ENCODE results near the gene CHIA.
"Not testable (repeated sequence)": the region's sequence is repeated elsewhere in the genome, so short reads cannot be mapped to it uniquely, and the experiment has no call there.

The CHIA gene

DNA sequence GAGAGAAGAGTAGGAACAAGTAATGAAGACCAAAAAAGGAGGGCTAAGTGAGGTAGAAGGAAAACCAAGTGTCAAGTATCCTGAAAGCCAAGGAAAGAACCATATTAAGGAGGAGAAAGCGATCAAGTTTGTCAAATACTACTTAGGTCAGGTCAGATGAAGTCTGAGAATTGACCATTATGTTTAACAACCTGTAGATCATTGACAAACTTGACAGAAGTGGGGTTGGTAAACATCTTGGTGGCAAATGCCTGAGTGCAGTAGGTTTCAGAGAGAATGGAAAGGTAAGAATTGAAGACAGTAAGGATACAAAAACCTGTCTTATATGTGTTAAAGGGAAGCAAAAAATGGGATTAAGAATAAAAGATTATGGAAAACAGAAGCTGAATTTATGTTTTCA is 3.7 kb upstream of the CHIA start:
- no peak for DNase-seq

DNA sequence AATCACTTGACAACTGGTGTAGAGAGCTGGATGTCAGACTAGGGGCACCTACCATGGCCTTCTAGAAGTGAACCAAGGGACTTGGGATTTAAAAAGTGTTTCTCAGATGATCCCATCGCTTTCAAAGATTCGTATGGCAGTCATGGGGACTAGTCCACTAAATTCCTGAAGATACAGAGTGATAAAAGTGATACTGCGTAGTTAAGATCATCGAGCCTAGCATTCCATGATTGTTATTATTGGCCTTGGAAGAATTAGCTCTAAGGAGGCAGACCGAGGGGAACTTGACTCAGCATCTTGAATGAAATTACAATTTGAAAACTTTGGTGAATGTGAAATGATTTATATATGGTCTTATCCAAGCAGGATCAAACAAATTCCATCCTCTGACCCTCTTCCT is 1.3 kb upstream of the CHIA start:
- no peak for DNase-seq

DNA sequence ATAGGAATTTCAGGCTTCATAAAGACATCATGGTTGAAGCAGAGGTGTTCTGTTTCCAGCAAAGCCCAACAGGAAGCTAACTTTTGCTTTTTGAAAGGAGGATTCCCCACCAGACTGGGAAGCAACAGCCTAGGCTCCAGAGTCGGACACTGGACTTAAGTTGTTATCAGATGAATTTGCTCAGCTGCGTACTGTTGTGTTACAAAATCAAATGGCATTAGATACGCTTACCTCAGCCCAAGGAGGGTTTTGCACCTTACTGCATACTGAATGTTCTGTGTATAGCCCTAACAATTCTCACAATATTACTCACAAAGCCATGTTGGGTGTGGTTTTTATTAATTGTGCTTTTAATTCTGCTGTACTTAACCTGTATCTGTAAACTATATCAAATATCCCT is 547 bp upstream of the CHIA start:
- no peak for DNase-seq

DNA sequence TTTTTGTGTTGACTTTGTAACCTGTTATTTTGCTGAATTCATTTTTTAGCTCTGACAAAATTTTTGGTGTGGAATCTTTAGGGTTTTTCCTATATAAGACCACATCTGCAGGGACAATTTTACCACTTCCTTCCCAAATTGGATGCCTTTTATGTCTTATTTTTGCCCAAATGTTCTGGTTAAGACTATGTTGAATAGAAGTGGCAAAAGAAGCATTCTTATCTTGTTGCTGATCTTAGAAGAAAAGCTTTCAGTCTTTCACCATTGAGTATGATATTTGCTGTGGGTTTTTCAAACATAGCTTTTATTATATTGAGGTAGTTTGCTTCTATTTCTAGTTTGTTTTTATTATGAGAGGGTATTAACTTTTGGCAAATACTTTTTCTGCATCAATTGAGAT is 3.7 kb downstream of the CHIA start:
- DNase-seq = no peak

DNA sequence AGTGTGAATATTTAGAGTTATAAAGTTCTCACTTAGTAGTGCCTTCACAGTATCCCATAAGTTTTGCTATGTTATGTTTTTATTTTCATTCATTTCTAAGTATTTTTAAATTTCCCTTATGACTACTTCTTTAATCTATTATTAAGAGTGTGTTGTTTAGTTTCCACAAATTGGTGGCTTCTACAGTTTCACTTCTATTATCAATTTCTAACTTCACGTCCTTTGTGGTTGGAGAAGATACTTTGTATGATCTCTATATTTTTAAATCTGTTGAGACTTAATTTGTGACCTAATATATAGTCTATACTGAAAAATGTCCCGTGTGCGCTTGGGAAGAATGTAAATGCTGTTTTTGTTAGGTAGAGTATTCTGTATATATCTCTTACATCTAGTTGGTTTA is 11.7 kb downstream of the CHIA start:
- DNase-seq = no peak

DNA sequence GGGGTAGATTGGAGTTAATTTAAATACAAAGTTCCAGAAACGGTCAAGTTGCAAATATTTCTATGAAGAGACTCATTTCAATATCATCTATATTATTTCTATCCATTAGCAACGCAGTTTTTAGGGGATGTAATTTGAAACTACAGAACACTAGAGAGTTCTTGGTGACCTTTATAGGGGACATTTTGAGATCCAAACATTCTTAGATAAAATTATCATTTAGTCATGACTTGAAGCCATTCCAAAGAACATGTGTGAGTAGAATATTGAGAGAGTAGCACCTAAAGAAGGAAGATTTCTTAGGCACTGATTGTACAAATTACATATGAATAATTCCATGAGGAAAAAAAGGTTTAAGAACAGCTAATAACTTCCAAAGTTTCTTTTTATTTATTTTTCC is 19.0 kb downstream of the CHIA start:
- no peak for DNase-seq

DNA sequence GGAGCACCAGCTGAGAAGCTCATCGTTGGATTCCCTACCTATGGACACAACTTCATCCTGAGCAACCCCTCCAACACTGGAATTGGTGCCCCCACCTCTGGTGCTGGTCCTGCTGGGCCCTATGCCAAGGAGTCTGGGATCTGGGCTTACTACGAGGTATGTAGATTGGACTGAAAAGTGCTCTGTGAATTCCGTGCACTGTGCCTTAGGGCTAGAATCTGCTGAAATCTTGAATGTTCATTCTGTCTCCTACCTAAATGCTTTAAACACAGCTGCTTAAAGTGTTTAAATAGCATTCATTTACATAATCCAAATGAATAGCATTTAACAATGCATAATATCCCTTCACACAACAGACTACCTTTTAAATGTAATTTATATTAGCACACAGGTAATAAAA is 27.9 kb downstream of the CHIA start:
- no peak for DNase-seq

DNA sequence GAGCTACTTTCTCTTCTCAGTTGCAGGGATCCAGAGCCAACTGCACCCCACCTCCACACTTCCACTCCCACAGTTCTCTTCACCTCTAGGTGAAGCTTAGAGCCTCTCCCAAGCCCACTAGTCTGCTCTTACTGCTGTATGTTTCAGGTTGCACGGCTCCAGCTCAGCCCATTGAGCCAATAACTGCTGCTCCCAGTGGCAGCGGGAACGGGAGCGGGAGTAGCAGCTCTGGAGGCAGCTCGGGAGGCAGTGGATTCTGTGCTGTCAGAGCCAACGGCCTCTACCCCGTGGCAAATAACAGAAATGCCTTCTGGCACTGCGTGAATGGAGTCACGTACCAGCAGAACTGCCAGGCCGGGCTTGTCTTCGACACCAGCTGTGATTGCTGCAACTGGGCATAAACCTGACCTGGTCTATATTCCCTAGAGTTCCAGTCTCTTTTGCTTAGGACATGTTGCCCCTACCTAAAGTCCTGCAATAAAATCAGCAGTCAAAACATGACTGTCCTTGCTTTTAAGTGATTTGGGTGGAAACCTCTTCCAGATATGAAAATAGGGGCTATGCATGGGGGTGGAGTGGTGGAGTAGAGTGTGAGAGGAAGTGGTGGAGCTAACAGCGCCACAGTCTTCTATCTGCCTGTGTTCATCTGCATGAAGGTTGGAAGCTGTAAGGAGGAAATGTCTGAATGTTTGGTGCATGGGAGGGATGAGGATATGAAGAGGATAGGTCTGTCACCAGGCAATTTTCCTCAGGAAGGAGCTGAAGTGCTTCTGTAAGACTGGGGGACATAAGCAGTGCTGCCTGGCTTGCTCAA is 29.6 kb downstream of the CHIA start:
- no peak for DNase-seq

DNA sequence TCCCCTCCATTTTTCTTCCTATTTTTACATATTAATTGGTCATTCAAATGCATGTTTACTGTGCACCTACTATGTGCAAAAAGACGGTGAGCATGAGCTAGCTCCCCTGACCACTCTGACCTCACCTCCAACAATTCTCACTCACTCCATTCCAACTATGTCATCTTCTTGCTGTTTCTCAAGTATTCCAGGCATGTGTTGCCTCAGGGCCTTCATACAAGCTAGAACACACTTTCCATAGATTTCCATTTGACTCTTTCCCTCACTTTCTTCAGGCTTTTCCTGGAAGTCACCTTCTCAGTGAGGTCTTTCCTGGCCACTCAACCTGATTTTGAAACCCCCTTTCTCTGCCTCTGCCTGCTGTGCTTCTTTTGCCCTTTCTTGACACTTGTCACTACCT is 32.6 kb downstream of the CHIA start:
- DNase-seq = no peak

DNA sequence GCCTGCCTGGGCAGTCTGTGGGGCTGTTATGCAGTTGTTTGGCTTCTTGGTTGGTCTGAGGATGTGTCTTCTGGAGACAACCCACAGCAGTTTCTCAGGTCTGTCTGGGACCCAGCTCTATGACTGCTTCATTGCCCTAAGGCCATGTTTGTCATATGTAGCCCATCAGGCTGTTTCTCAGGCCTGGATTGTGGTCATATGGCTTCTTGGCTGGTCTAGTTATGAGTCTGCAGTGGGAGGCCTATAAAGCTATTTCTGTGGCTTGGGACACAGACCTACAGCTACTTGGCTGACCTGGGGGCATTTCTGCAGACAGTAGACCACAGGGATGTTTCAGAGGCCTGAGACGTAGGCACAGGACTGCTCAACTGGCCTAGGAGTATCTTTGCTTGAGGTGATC is 41.5 kb downstream of the CHIA start:
- no peak for DNase-seq

DNA sequence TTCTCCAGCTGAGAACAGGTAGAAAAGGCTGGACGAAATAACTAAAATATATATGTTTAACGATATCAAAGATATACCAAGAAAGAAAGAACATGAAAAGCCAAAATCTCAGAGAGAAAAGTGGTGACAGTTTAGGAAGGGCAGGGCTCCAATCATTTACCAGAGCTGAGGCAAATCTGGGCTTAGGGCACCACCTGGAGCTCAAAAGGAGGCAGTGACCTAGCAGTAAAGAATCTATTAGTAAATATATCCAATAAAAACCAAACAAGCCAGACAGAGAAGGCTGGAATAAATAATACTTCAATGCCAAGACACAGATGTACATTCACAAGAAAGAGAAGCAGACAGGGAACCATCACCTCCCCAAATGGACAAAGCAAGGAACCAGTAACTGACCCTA is 43.5 kb downstream of the CHIA start:
- peak; percentile 51 for DNase-seq

DNA sequence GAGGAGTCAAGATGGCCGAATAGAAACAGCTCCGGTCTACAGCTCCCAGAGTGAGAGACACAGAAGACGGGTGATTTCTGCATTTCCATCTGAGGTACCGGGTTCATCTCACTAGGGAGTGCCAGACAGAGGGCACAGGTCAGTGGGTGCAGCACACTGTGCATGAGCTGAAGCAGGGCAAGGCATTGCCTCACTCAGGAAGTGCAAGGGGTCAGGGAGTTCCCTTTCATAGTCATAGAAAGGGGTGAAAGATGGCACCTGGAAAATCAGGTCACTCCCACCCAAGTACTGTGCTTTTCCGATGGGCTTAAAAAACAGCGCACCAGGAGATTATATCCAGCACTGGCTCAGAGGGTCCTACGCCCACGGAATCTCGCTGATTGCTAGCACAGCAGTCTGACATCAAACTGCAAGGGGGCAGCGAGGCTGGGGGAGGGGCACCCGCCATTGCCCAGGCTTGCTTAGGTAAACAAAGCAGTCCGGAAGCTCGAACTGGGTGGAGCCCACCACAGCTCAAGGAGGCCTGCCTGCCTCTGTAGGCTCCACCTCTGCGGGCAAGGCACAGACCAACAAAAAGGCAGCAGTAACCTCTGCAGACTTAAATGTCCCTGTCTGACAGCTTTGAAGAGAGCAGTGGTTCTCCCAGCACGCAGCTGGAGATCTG is 44.7 kb downstream of the CHIA start:
- not testable (repeated sequence) for DNase-seq

DNA sequence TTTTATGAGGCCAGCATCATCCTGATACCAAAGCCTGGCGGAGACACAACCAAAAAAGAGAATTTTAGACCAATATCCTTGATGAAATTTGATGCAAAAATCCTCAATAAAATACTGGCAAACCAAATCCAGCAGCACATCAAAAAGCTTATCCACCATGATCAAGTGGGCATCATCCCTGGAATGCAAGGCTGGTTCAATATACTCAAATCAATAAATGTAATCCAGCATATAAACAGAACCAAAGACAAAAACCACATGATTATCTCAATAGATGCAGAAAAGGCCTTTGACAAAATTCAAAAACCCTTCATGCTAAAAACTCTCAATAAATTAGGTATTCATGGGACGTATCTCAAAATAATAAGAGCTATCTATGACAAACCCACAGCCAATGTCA is 48.2 kb downstream of the CHIA start:
- DNase-seq = not testable (repeated sequence)

DNA sequence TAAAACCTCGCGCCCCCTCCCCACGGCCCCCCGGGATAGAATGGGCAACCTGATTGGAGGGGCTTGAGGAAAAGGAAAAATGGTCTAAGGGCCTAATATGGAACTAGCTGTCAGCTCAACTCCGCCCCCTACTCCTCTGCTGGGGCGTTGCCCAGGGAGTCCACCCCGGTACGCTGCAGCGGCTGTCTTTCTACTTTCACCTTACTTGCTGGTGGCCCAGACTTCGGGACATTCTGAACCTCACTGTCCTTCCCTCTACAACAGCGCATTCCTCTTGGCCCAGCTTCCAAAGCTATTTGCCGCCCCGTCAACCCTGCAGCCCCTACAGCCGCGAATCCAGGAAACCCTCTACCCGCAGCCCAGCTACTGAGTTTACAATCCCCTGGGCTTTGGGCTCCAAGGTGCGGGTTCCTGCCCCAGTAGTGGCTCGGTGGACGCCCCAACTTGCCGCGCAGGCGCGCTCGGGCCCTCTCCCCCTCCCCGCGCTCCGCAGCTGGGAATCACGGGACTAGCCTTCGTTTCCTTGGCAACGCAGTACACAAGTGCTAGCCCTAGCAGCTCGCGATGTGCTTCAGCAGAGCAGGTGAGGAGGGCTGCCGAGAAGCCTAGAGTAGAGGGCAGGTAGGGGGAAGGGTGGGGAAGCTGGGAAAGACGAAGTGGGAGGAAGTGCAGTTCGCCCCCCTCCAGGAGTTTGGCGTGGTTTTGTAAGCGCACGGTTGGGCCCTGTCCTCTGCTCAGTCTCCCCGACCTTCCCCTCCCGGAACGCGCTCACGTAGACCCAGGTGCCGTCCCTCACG is 55.6 kb downstream of the CHIA start:
- peak; percentile 90 for DNase-seq

DNA sequence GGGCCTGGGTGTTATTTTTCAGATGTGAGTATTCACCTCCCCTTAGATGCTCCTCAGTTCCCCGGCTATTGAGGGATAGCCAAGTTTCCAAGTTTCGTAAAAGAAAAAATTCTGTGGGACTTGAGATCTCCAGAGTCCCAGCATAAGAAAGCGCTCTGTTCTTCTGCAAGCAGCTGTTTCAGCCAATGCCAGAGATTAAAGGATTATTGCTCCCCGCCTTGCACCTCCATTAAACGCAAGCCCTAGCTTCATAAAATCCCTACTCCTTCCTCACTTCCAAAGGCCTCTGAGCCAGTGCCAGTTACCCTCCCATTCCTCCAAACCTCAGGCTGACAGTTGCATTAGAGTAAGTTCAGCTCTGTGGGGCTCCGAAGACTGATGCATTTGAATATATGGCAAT is 56.4 kb downstream of the CHIA start:
- no peak for DNase-seq

DNA sequence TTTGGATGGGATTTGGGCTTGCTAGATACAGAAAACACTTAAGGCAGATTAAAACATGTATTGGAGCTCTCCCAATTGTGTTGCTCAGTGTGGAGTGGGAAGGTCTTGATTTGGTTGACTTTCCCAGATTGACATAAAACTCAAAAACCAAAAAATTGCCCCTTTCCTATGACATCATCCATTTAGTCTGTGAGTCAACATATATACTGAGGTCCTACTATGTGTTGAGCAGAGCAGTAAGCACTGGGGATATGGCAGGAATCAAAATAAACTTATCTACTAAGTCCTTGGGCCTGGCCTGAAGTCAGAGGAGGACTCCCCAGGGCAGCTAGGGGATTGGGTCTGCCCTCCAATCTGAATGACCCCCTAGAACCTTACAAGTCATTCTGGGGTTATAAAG is 61.0 kb downstream of the CHIA start:
- no peak for DNase-seq

DNA sequence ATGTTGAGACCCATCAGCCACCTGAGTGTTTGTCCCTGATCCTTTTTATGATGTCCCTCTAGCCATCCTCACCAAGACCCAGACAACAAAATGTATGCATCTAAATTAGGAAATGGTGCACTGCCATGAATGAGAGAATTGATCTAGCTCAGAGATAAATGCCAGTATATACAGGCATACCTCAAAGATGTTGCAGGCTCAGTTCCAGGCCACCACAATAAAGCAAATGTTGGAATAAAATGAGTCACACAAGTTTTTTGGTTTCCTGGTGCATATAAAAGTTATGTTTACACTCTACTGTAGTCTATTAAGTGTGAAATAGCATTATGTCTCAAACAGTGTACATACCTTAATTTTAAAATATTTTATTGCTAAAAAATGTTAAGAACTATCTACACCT is 63.9 kb downstream of the CHIA start:
- DNase-seq = no peak

DNA sequence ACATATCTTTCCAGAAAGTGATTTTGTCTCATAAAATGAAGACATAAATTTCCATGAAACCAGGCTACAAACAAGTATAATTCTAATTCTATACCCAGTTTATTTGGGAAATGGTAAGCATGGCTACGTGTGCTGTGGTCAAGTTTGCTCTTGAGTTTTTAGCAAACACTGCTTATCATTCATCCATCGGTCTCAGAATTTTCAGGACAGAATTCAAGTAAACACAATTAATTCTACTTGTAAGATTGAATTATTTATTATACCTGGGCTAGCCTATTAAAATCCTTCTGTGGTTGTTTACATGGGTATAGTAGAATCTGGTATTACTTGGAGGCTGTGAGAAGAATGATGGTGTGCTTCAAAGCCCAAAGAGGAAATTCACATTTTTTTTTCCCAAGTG is 68.3 kb downstream of the CHIA start:
- no peak for DNase-seq

DNA sequence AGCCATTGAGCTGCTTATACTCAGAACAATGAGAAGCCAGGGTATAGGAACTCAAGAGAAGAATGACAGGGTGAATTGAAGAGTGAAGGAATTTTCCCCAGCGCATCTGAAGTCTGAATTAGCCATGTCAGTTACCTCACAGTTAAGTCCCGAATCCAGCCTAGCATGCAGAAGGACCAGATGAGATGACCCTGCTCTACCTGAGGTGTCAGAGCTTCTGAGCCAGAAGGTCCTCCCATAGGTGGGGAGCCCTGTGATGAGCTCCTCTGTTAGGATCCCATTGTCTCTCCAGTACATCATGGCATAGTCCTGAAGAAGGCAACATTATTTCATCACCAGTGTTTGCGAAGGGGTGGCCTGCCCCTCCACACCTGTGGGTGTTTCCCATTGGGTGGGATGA is 68.7 kb downstream of the CHIA start:
- DNase-seq = no peak

DNA sequence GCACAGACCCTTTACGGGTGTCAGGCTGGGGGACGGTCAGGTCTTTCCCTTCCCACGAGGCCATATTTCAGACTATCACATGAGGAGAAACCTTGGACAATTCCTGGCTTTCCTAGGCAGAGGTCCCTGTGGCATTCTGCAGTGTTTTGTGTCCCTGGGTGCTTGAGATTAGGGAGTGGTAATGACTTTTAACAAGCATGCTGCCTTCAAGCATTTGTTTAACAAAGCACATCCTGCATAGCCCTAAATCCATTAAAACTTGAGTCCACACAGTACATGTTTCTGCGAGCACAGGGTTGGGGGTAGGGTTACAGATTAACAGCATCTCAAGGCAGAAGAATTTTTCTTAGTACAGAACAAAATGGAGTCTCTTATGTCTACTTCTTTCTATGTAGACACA is 69.6 kb downstream of the CHIA start:
- not testable (repeated sequence) for DNase-seq

DNA sequence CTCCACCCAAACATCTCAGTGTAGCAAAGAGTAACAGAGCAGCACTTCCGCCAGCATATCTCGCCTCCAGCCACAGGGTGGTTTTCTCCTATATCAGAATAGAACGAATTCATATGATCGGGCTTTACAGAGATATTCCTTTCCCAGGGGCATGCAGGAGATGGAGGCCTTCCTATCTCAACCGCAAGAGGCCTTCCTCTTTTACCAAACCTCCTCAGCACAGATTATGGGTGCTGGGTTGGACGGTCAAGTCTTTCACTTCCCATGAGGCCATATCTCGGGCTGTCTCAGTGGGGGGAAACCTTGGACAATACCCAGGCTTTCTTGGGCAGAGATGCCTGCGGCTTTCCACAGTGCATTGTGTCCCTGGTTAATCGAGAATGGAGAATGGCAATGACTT is 71.1 kb downstream of the CHIA start:
- DNase-seq = no peak

DNA sequence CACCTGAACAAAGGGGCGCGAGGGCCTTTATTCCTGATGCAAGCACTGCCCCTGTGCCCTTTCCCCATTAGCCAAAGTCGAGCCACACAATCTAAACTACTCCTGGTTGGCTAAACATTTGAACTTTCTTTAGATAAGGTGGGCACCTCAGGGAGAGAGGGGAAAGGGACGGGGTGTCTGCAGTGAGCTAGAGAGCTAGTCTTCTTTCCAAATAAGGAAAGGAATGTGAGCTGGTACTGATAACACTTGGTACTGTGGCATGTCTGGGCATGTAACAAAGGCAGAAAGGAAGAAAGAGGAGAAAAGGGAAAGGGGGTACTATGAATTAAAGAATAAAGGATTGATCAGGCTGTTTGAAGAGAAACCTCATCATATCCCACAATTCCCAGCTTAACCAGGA is 74.0 kb downstream of the CHIA start:
- no peak for DNase-seq

DNA sequence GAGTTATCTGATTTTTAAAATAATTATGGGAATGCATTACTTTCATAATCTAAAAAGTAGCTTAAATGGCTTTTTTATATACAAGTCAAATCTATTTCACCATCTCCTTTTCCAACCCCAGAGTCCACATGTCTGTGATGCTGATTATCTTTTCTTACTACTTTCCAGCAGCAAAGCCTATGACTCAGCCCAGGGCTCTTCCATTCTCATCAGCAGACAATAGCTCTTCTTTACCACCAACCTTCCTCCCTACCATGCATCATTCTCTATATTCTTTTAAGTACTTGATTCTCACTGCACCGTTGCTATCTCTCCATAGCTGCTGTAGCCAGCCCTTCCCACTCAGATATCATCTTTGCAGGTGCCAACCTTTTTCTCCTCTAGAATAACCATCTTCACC is 75.6 kb downstream of the CHIA start:
- no peak for DNase-seq

DNA sequence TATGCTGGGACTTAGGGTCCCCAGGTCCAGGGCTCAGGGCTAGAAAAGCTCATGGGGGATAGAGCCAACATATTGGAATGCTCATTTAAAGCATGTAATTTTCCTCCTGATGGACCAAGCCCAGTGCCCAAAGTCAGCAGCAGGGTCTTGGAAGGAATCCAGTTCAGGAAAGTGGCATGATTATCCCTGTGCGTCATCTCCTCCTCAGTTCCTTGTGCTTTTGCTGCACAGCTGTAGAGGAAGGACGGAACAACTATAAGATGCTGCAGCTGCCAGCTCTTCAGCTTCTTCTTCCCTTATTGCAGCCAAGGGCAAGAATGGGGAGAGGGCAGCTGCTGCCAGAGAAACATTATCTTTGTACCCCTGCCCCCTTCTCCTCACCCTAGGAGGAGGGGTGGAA is 78.5 kb downstream of the CHIA start:
- no peak for DNase-seq
